ENCODE measurements around the gene CEACAM3. TPM values are rescaled to one million over a fixed set of nuclear protein-coding genes. Genes with fewer than 3 reads are reported as not detected.

The CEACAM3 gene
- total RNA-seq: not detected in 2 replicates

GRCh38 chr19:41796362-41796761, at the start of gene CEACAM3:
Gene CEACAM3, plus strand, starts transcription at chr19:41796587. Its CDS starts 91 bp downstream, at chr19:41796678.

DNA sequence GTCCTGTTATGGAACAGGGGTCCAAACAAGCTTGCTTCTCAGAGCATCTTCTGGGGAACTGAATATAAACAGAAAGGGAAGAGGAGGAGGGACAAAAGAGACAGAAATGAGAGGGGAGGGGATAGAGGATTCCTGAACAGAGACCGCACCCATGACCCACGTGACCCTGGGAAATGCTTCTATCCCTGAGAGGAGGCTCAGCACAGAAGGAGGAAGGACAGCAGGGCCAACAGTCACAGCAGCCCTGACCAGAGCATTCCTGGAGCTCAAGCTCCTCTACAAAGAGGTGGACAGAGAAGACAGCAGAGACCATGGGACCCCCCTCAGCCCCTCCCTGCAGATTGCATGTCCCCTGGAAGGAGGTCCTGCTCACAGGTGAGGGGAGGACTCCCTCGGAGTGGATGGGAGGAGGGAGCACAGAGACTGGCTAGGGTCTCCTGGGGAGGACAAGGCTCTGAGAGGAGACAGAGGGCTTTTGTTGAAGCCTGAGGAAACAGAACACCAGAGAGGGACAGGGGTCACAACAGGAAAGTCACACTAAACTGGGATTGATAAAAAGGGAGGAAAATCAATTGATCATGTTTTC, 41.0 kb upstream of the CEACAM3 start, which contains the start of gene CEACAM6:
CEACAM6 (plus strand) TSS at position 203 of the 586 bp plus-strand sequence; CDS start at position 312, 109 bp downstream.

GRCh38 chr19:41844601-41845000, 48.2 kb downstream of the CEACAM3 start, which contains the start of gene LYPD4:
Gene LYPD4, minus strand, starts transcription at chr19:41844683. Its CDS starts 5,398 bp downstream, at chr19:41839285.

DNA sequence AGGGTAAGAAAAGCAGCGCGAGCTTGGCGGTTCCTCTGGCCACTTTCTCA, 48.4 kb downstream of the CEACAM3 start, which contains the start of gene DMRTC2:
DMRTC2 (plus strand) TSS at position 42 of the 50 bp plus-strand sequence. CDS start 2,387 bp downstream, outside the sequence.

DNA sequence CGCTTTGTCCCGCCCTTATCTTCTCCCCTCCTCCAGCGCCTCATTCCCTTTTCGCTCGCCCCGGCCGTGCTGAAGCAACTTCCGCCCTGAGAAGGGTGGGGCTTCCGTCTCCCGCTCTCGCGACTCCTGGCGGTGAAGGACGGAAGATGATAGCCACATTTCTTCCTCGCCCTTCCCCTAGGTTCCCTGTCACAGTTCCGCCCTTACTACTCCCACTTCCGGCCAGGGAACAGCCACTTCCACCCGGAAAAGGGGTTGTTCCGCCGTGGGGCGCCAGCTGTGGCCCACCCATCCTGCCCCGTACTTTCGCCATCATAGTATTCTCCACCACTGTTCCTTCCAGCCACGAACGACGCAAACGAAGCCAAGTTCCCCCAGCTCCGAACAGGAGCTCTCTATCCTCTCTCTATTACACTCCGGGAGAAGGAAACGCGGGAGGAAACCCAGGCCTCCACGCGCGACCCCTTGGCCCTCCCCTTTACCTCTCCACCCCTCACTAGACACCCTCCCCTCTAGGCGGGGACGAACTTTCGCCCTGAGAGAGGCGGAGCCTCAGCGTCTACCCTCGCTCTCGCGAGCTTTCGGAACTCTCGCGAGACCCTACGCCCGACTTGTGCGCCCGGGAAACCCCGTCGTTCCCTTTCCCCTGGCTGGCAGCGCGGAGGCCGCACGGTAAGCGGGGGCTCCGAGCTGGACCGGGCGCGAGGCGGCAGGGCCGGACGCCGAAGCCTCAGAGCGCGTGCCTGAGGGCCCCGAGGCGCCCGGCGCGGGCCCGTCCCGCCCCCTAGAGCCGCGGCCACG, 63.4 kb downstream of the CEACAM3 start, which contains the start of gene RPS19:
RPS19 (plus strand) TSS at position 638 of the 801 bp plus-strand sequence. CDS start 520 bp downstream, outside the sequence.

Other genes with a start within 250 kb of the CEACAM3 start
- not detected in 2 replicates for gene CEACAM21, start 220.4 kb upstream of the CEACAM3 start, total RNA-seq
- not detected in 2 replicates for gene CEACAM4, start 169.5 kb upstream of the CEACAM3 start, total RNA-seq
- not detected in 2 replicates for gene CEACAM7, start 108.3 kb upstream of the CEACAM3 start, total RNA-seq
- gene CEACAM5, start 88.0 kb upstream of the CEACAM3 start, total RNA-seq: not detected in 2 replicates
- not detected in 2 replicates for gene CEACAM6, start 41.1 kb upstream of the CEACAM3 start, total RNA-seq
- gene LYPD4, start 48.1 kb downstream of the CEACAM3 start, total RNA-seq: not detected in 2 replicates
- not detected in 2 replicates for gene DMRTC2, start 48.5 kb downstream of the CEACAM3 start, total RNA-seq
- 427 and 1,029 TPM in 2 replicates for gene RPS19, start 63.7 kb downstream of the CEACAM3 start, total RNA-seq
- gene CD79A, start 80.7 kb downstream of the CEACAM3 start, total RNA-seq: 0.22 TPM in 1 of 2 replicates, not detected in the other
- 40.9 and 68.7 TPM in 2 replicates for gene ARHGEF1, start 86.6 kb downstream of the CEACAM3 start, total RNA-seq
- gene ERFL, start 131.9 kb downstream of the CEACAM3 start, total RNA-seq: under 0.01 TPM in 1 of 2 replicates, not detected in the other
- gene RABAC1, start 162.7 kb downstream of the CEACAM3 start, total RNA-seq: 127 and 236 TPM in 2 replicates
- not detected in 2 replicates for gene ATP1A3, start 197.6 kb downstream of the CEACAM3 start, total RNA-seq